ENCODE measurements around the gene EGLN3. TPM values are rescaled to one million over a fixed set of nuclear protein-coding genes. Genes with fewer than 3 reads are reported as not detected.

Gene EGLN3
- total RNA-seq, 1 donor from 2014 or later: 2.8 TPM

GRCh38 chr14:33903369-33903768 is 47.5 kb downstream of the EGLN3 start:
- H3K4me1 Mint-ChIP-seq (ENCODE audit: low read depth): no peaks in the 10 kb centered on the region

GRCh38 chr14:33902363-33902762 is 48.5 kb downstream of the EGLN3 start:
- no peak for TF ChIP-seq CTCF (IDR thresholded peaks at IDR 0.05)

More at GRCh38 chr14:33903369-33903768, 47.5 kb downstream of the EGLN3 start:
- no peak for DNase-seq (ENCODE audit: low spot score)
- Mint-ChIP-seq H3K27ac (ENCODE audit: unreplicated experiment) (no peak overlapping the region), H3K4me3 (ENCODE audit: unreplicated experiment) (no peak overlapping the region), H3K9me3 (ENCODE audit: low read depth) (no peaks in the 10 kb centered on the region), H3K36me3 (ENCODE audit: low read depth) (no peaks in the 10 kb centered on the region), H3K27me3 (ENCODE audit: low read depth) (peaks cover 24% of the 10 kb centered on the region)
- no peak for TF ChIP-seq CTCF (IDR thresholded peaks at IDR 0.05)

GRCh38 chr14:33901426-33902155 is 49.3 kb downstream of the EGLN3 start:
- no peak overlapping the region for H3K4me3 Mint-ChIP-seq (ENCODE audit: unreplicated experiment)
- no peaks in the 10 kb centered on the region for H3K36me3 Mint-ChIP-seq (ENCODE audit: low read depth)
- TF ChIP-seq CTCF (IDR thresholded peaks at IDR 0.05): no peak
- H3K27me3 Mint-ChIP-seq (ENCODE audit: low read depth): peaks cover 28% of the 10 kb centered on the region
- H3K27ac Mint-ChIP-seq (ENCODE audit: unreplicated experiment): no peak overlapping the region
- no peaks in the 10 kb centered on the region for H3K4me1 Mint-ChIP-seq (ENCODE audit: low read depth)
- DNase-seq (ENCODE audit: low spot score): no peak
- H3K9me3 Mint-ChIP-seq (ENCODE audit: low read depth): no peaks in the 10 kb centered on the region

More at GRCh38 chr14:33902363-33902762, 48.5 kb downstream of the EGLN3 start:
- Mint-ChIP-seq H3K27me3 (ENCODE audit: low read depth) (peaks cover 28% of the 10 kb centered on the region), H3K27ac (ENCODE audit: unreplicated experiment) (no peak overlapping the region), H3K36me3 (ENCODE audit: low read depth) (no peaks in the 10 kb centered on the region), H3K4me1 (ENCODE audit: low read depth) (no peaks in the 10 kb centered on the region), H3K9me3 (ENCODE audit: low read depth) (no peaks in the 10 kb centered on the region), H3K4me3 (ENCODE audit: unreplicated experiment) (no peak overlapping the region)
- DNase-seq (ENCODE audit: low spot score): no peak

GRCh38 chr14:33900706-33901105 is 50.2 kb downstream of the EGLN3 start:
- H3K4me3 Mint-ChIP-seq (ENCODE audit: unreplicated experiment): no peak overlapping the region
- TF ChIP-seq CTCF (IDR thresholded peaks at IDR 0.05): no peak
- no peaks in the 10 kb centered on the region for H3K4me1 Mint-ChIP-seq (ENCODE audit: low read depth)
- no peaks in the 10 kb centered on the region for H3K36me3 Mint-ChIP-seq (ENCODE audit: low read depth)
- DNase-seq (ENCODE audit: low spot score): no peak
- peaks cover 27% of the 10 kb centered on the region for H3K27me3 Mint-ChIP-seq (ENCODE audit: low read depth)
- no peak overlapping the region for H3K27ac Mint-ChIP-seq (ENCODE audit: unreplicated experiment)
- no peaks in the 10 kb centered on the region for H3K9me3 Mint-ChIP-seq (ENCODE audit: low read depth)

GRCh38 chr14:33899723-33900341 is 51.0 kb downstream of the EGLN3 start:
- H3K27ac Mint-ChIP-seq (ENCODE audit: unreplicated experiment): no peak overlapping the region
- H3K9me3 Mint-ChIP-seq (ENCODE audit: low read depth): peaks cover 2% of the 10 kb centered on the region
- no peaks in the 10 kb centered on the region for H3K36me3 Mint-ChIP-seq (ENCODE audit: low read depth)
- DNase-seq (ENCODE audit: low spot score): no peak
- no peak overlapping the region for H3K4me3 Mint-ChIP-seq (ENCODE audit: unreplicated experiment)
- no peaks in the 10 kb centered on the region for H3K4me1 Mint-ChIP-seq (ENCODE audit: low read depth)
- TF ChIP-seq CTCF (IDR thresholded peaks at IDR 0.05): no peak
- peaks cover 21% of the 10 kb centered on the region for H3K27me3 Mint-ChIP-seq (ENCODE audit: low read depth)

All from chondrocyte (in vitro differentiated cells).